HFFc6 (cell line): Measurements from ENCODE around the gene CRADD. TPM values are rescaled to one million over a fixed set of nuclear protein-coding genes. Genes with fewer than 3 reads are reported as not detected.
A peak's percentile ranks its signal among the peaks of the same experiment; 100 is the strongest.

Experiments used
- DNase-seq: peaks from one replicate; pipeline ENCODE4 v3.0.0-alpha.2; 2018
- H3K27ac Mint-ChIP-seq: 2 replicates; pipeline ENCODE4 v1.8.0; 2020; ENCODE audit warnings: mild to moderate bottlenecking, mixed read lengths
- H3K27me3 Mint-ChIP-seq: 2 replicates; pipeline ENCODE4 v1.8.0; 2021; ENCODE audit warnings: mild to moderate bottlenecking, moderate library complexity, mixed read lengths; ENCODE audit not compliant: insufficient read depth
- H3K36me3 Mint-ChIP-seq: 2 replicates; pipeline ENCODE4 v1.8.0; 2021; ENCODE audit warnings: low read depth, mixed read lengths
- H3K4me1 Mint-ChIP-seq: 2 replicates; pipeline ENCODE4 v1.8.0; 2020; ENCODE audit warnings: low read depth, mixed read lengths
- H3K4me3 Mint-ChIP-seq: 2 replicates; pipeline ENCODE4 v1.8.0; 2020; ENCODE audit warnings: mild to moderate bottlenecking, moderate library complexity, mixed read lengths
- H3K9me3 Mint-ChIP-seq: 2 replicates; pipeline ENCODE4 v1.8.0; 2020; ENCODE audit warnings: mild to moderate bottlenecking, mixed read lengths
- total RNA-seq, 6 experiments: library from RNA; stranded (reverse); fragmentation: NEBNext Ultra II Directional; extraction: Animal tissue kit (Norgen Biotek cat#: 25700); gene quantifications; 2 replicates in 1 of 6; 3 replicates in 5 of 6; pipeline ENCODE4 v1.2.3, GENCODE V29; 2021
- TF ChIP-seq, protein P1 (sequence below): fragments of 200-600 bp; sonication (generic); IDR thresholded peaks from 2 replicates; pipeline ENCODE4 v1.5.0; 2021; ENCODE audit warnings: antibody characterized with exemption, mild to moderate bottlenecking

CRADD gene
- total RNA-seq, 6 experiments from 2014 or later = 15.3 to 20.1 (median 17.9) TPM

DNA sequence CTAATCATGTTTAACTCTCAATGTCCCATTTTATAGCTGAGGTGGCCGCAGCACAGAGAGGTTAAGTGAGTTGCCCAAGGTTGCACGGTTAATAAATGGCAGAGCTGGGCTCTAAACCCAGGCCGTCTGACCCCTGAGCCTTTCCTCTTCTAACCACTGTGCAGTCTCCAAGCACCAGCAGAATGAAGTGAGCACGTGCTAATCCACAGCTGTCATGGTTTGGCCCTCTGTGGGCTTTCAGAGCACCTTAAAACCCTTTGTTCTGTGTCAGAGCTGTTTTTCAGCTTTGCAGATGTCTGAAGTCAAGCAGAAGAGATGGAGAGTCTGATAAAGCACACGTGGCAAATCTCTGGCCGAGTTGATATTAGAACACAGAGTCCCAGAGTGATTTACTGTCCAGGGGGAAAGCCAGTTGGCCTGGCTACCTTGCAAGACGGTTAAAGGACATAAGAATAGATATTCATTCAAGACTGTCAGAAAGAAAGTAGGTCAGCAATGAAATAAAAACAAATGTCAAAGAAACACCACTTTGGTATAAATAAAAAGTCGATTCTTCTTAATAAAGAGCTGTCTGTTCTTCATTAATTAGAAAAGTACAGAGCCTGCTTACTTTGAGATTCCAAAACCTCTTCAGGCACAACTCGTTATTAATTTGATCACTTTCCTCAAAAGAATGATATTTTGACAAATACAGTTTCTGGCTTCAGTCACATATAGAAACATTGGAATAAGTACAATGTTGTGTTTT is 107.3 kb downstream of the CRADD start:
- Mint-ChIP-seq H3K4me3 (peak overlapping the region; percentile 73), H3K36me3 (peaks cover 21% of the 10 kb centered on the region), H3K27ac (peak overlapping the region; percentile 98), H3K4me1 (peaks cover 94% of the 10 kb centered on the region), H3K27me3 (no peaks in the 10 kb centered on the region), H3K9me3 (no peaks in the 10 kb centered on the region)
- peak; percentile 75 for DNase-seq
- TF ChIP-seq, protein P1, sequence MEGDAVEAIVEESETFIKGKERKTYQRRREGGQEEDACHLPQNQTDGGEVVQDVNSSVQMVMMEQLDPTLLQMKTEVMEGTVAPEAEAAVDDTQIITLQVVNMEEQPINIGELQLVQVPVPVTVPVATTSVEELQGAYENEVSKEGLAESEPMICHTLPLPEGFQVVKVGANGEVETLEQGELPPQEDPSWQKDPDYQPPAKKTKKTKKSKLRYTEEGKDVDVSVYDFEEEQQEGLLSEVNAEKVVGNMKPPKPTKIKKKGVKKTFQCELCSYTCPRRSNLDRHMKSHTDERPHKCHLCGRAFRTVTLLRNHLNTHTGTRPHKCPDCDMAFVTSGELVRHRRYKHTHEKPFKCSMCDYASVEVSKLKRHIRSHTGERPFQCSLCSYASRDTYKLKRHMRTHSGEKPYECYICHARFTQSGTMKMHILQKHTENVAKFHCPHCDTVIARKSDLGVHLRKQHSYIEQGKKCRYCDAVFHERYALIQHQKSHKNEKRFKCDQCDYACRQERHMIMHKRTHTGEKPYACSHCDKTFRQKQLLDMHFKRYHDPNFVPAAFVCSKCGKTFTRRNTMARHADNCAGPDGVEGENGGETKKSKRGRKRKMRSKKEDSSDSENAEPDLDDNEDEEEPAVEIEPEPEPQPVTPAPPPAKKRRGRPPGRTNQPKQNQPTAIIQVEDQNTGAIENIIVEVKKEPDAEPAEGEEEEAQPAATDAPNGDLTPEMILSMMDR = no peak

DNA sequence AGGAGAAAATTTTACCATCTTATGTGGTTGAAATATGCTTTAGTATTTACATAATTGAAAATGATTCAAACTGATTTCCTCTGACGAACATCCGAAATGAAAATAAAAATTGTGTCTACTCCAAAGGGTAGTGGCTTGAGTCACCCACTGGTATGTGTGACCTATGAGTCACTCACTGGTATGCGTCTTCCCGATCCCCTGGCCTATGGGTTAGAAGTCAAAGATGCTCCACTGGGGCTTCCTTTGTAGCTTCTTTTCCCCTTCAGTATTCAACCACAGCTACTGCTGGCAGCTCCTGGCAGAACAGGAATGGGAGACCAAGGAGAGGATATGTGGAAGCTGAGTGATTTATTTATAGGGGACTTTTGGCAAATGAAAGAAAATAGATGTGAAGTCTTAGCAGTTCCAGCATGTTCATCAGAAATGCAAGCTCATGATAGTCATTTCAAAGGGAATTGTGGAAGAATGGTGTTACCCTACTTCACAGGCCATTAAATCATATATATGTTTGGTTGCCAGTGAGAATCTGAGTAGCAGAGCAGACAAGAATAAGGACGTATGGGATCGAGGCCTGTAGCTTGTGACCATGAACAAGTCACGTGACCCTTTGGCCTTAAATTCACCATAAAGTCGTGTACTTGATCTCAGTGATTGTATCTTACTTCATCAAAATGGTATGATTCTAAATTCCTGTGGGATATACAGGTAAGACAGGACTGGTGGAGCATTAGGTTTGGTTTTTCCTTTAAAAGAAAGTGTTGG is 108.3 kb downstream of the CRADD start:
- Mint-ChIP-seq H3K4me1 (peaks cover 94% of the 10 kb centered on the region), H3K4me3 (peak overlapping the region; percentile 54), H3K36me3 (peaks cover 16% of the 10 kb centered on the region), H3K27ac (peak overlapping the region; percentile 98), H3K27me3 (no peaks in the 10 kb centered on the region), H3K9me3 (no peaks in the 10 kb centered on the region)
- TF ChIP-seq, protein P1 = no peak
- DNase-seq = peak; percentile 91

DNA sequence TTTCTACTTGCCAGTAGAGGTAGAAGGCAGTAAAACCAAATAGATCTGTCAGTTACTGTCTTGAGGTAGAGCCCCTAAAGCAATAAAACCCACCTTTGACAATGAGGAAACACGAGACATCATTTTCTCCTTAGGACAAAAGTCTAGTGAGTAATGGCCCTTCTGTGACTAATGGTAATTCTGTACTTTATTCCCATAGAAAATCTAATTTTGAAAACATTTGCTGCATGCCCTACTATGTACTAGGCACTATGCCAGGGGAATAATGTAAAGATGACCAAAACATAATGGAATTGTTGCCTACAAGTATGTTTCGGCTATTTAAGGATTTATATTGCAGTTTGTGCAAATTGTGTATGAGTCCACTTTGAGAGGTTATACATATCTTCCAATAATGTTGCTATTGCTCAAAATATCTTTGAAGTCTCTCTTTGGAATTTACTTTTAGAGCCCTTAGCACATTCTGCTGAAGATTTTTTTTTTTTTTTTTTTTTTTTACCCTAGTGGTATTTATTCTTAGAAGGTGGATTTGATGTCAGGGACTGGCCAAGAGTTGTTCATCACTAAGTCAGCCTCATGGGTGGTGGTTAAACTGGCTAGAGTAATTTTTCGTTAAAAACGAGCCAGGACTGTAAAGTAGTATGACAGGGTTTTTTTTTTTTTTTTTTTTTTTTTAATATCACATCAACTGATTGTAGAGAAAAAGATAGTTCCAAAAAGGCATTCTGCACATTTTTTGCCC is 109.7 kb downstream of the CRADD start:
- peak overlapping the region; percentile 98 for H3K27ac Mint-ChIP-seq
- TF ChIP-seq, protein P1 = no peak
- H3K36me3 Mint-ChIP-seq = peaks cover 12% of the 10 kb centered on the region
- peaks cover 94% of the 10 kb centered on the region for H3K4me1 Mint-ChIP-seq
- peak; percentile 29 for DNase-seq
- H3K27me3 Mint-ChIP-seq = no peaks in the 10 kb centered on the region
- no peaks in the 10 kb centered on the region for H3K9me3 Mint-ChIP-seq
- peak overlapping the region; percentile 34; the same call in 1 of the 2 replicates for H3K4me3 Mint-ChIP-seq

DNA sequence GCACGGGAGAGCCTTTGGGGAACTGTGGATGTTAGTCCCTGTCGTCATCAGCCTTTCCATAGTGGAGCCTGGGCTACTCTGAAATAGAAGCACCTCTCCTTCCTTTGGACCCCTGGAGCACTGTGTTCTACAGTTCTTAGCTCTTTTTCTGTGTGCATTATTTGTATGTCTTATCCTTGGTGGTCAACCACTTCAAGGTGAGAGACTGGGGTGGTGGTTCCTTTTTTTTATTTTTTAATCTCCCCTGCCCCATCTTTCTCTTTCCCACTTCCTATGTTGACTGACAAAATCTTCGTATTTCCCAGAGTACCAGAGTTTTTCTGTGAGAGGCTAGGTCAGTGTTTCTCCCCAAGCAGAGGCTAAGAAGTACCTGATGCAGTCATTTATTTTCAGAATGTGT is 111.7 kb downstream of the CRADD start:
- H3K36me3 Mint-ChIP-seq = peaks cover 12% of the 10 kb centered on the region
- H3K27me3 Mint-ChIP-seq = no peaks in the 10 kb centered on the region
- no peak overlapping the region for H3K4me3 Mint-ChIP-seq
- H3K4me1 Mint-ChIP-seq = peaks cover 84% of the 10 kb centered on the region
- H3K27ac Mint-ChIP-seq = peak overlapping the region; percentile 98
- TF ChIP-seq, protein P1 = no peak
- no peak for DNase-seq
- no peaks in the 10 kb centered on the region for H3K9me3 Mint-ChIP-seq

DNA sequence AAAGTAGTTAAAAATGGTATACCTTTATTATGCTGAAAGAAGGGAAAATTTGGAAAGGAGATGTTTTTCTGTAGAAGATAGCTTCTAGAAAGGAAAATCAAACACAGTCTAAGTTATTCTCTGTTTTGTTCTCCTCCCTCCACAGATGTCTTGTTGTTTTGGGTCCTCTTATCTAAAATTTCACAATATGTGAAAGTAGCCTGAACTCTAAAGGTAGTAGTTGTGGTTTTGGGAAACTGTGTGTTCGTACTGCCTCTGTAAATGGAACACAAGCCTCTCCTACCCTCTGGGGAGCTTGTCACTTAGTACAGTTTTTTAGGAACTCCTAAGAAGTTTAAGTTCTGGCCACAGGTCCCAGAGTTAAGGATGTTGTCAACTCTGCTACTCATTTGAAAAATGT is 112.6 kb downstream of the CRADD start:
- H3K27ac Mint-ChIP-seq = peak overlapping the region; percentile 81
- TF ChIP-seq, protein P1 = no peak
- no peak overlapping the region for H3K4me3 Mint-ChIP-seq
- H3K27me3 Mint-ChIP-seq = no peaks in the 10 kb centered on the region
- DNase-seq = no peak
- peaks cover 12% of the 10 kb centered on the region for H3K36me3 Mint-ChIP-seq
- H3K4me1 Mint-ChIP-seq = peaks cover 75% of the 10 kb centered on the region
- no peaks in the 10 kb centered on the region for H3K9me3 Mint-ChIP-seq
